ENCODE data around the gene HNRNPM. TPM values are rescaled to one million over a fixed set of nuclear protein-coding genes. Genes with fewer than 3 reads are reported as not detected.
A peak's percentile ranks its signal among the peaks of the same experiment; 100 is the strongest.

HNRNPM gene
- total and polyA plus RNA-seq, 7 donors, result 53.2 to 146 (median 91.8) TPM

- Histone ChIP-seq H3K36me3 (ENCODE audit: insufficient read depth in 1 of 2, low read depth in 1 of 2) (peaks cover 11 to 89% of the 10 kb centered on the region in 2 donors), H3K27me3 (ENCODE audit: insufficient read depth in 3 of 3, low read length in 2 of 3) (no peaks in the 10 kb centered on the region), H3K4me3 (no peak overlapping the region), H3K4me1 (peaks cover 17% of the 10 kb centered on the region), H3K9me3 (no peaks in the 10 kb centered on the region), H3K27ac (no peak overlapping the region)
- 53 to 65% (median 55%) methylated on average over 8 of the region's 8 CpGs for WGBS, 3 donors
- DNase-seq, result no peak
- intact Hi-C loops (cut with DNase I), result no loop called here
- TF ChIP-seq CTCF (IDR thresholded peaks at IDR 0.05), result no peak
- peak; percentile 57 to 69 (median 62) for ATAC-seq
Observed at GRCh38 chr19:8476524-8476923, 31.7 kb downstream of the HNRNPM start.

- Histone ChIP-seq H3K4me3 (no peak overlapping the region), H3K27me3 (ENCODE audit: insufficient read depth in 3 of 3, low read length in 2 of 3) (no peaks in the 10 kb centered on the region), H3K36me3 (ENCODE audit: insufficient read depth in 1 of 2, low read depth in 1 of 2) (peaks cover 11 to 79% of the 10 kb centered on the region in 2 donors), H3K4me1 (peaks cover 26% of the 10 kb centered on the region), H3K9me3 (no peaks in the 10 kb centered on the region), H3K27ac (no peak overlapping the region)
- intact Hi-C loops (cut with DNase I), result no loop called here
- ATAC-seq (no peak), DNase-seq (no peak)
- TF ChIP-seq CTCF (IDR thresholded peaks at IDR 0.05), result no peak
- WGBS, 3 donors, result 78 to 87% (median 78%) methylated on average over 4 of the region's 4 CpGs
Observed at GRCh38 chr19:8477889-8478288, 33.1 kb downstream of the HNRNPM start.

- no peak overlapping the region for H3K27ac ChIP-seq
- peaks cover 26% of the 10 kb centered on the region for H3K4me1 ChIP-seq
- H3K4me3 ChIP-seq, result no peak overlapping the region
- TF ChIP-seq CTCF (IDR thresholded peaks at IDR 0.05), result no peak
- intact Hi-C loops (cut with DNase I), result no loop called here
- 42 to 68% (median 44%) methylated on average over 3 of the region's 3 CpGs for WGBS, 3 donors
- DNase-seq (no peak), ATAC-seq (no peak)
- H3K36me3 ChIP-seq (ENCODE audit: insufficient read depth in 1 of 2, low read depth in 1 of 2), result peaks cover 11 to 79% of the 10 kb centered on the region in 2 donors
- H3K9me3 ChIP-seq, result no peaks in the 10 kb centered on the region
- H3K27me3 ChIP-seq (ENCODE audit: insufficient read depth in 3 of 3, low read length in 2 of 3), result no peaks in the 10 kb centered on the region
Observed at GRCh38 chr19:8478598-8478997, 33.8 kb downstream of the HNRNPM start.

- Histone ChIP-seq H3K4me3 (no peak overlapping the region), H3K4me1 (peaks cover 26% of the 10 kb centered on the region), H3K9me3 (no peaks in the 10 kb centered on the region), H3K27me3 (ENCODE audit: insufficient read depth in 3 of 3, low read length in 2 of 3) (no peaks in the 10 kb centered on the region), H3K27ac (no peak overlapping the region), H3K36me3 (ENCODE audit: insufficient read depth in 1 of 2, low read depth in 1 of 2) (peaks cover 4 to 79% of the 10 kb centered on the region in 2 donors)
- WGBS, 3 donors, result 43 to 66% (median 52%) methylated on average over 11 of the region's 11 CpGs
- intact Hi-C loops (cut with DNase I), result no loop called here
- no peak for DNase-seq
- TF ChIP-seq CTCF (IDR thresholded peaks at IDR 0.05), result no peak
- ATAC-seq, result peak in 2 of 4 donors; percentile 14 to 26
Observed at GRCh38 chr19:8481201-8481600, 36.4 kb downstream of the HNRNPM start.

- no peak for DNase-seq
- no peak overlapping the region for H3K4me3 ChIP-seq
- intact Hi-C loops (cut with DNase I), result no loop called here
- no peaks in the 10 kb centered on the region for H3K27me3 ChIP-seq (ENCODE audit: insufficient read depth in 3 of 3, low read length in 2 of 3)
- peaks cover 26% of the 10 kb centered on the region for H3K4me1 ChIP-seq
- 57 to 81% (median 65%) methylated on average over 6 of the region's 6 CpGs for WGBS, 3 donors
- no peaks in the 10 kb centered on the region for H3K9me3 ChIP-seq
- TF ChIP-seq CTCF (IDR thresholded peaks at IDR 0.05), result no peak
- no peak overlapping the region for H3K27ac ChIP-seq
- H3K36me3 ChIP-seq (ENCODE audit: insufficient read depth in 1 of 2, low read depth in 1 of 2), result peaks cover 4 to 79% of the 10 kb centered on the region in 2 donors
- peak in 1 of 4 donors; percentile 35 for ATAC-seq
Observed at GRCh38 chr19:8481616-8482015, 36.8 kb downstream of the HNRNPM start.

All from psoas muscle (tissue), 8 donors.